Measurements from ENCODE around the gene SAA4. TPM values are rescaled to one million over a fixed set of nuclear protein-coding genes. Genes with fewer than 3 reads are reported as not detected.
"Not testable (repeated sequence)": the region's sequence is repeated elsewhere in the genome, so short reads cannot be mapped to it uniquely, and the experiment has no call there.

The SAA4 gene
- total and polyA plus RNA-seq, 9 of the 15 experiments (the other 6 are each of a cell fraction or from before 2014, with no cell fraction given) = not detected

- TF ChIP-seq RFX5 (IDR thresholded peaks at IDR 0.05; ENCODE audit: low read depth, low read length) = no peak
Measured at GRCh38 chr11:18193010-18193409, 43.6 kb downstream of the SAA4 start (continued).

- H3K36me3 ChIP-seq (ENCODE audit: control insufficient read depth, insufficient read depth, low read length) = no peaks in the 10 kb centered on the region
- no peak overlapping the region for H3K9ac ChIP-seq (ENCODE audit: insufficient read depth in 1 of 2, low read depth in 2 of 2, low read length in 2 of 2)
- H3K4me2 ChIP-seq (ENCODE audit: insufficient read depth, low read length) = no peak overlapping the region
- ATAC-seq (no peak), FAIRE-seq (no peak), DNase-seq (ENCODE audit: extremely low read depth in 1 of 4, low spot score in 3 of 4) (no peak)
- ChIA-PET CTCF (ENCODE audit: low intra/inter-chr PET ratio) (no interaction called here), POLR2A (no interaction called here)
- no peaks in the 10 kb centered on the region for H3K79me2 ChIP-seq (ENCODE audit: control insufficient read depth, insufficient read depth, low read length)
- in situ Hi-C loops (cut with MboI) = no loop called here
- no peak overlapping the region for H3K27ac ChIP-seq (ENCODE audit: extremely low read depth, low read depth, low read length)
- H4K20me1 ChIP-seq (replicated peaks; ENCODE audit: control insufficient read depth, insufficient read depth, low read length) = no peaks in the 10 kb centered on the region
- intact Hi-C loops (cut with micrococcal nuclease) = no loop called here
- WGBS (ENCODE audit: insufficient coverage, low coverage, missing lambda C conversion rate) = 0% methylated on average over 2 of the region's 3 CpGs
- TF ChIP-seq FOSL1 (tag; conservative IDR thresholded peaks at IDR 0.05) (peak; percentile 38; the same call in 1 of the 2 replicates), HOMEZ (CRISPR knock-in tag; IDR thresholded peaks at IDR 0.05) (no peak)
- no peak overlapping the region for H3K4me3 ChIP-seq
- H3K27me3 ChIP-seq (ENCODE audit: control insufficient read depth in 2 of 2, insufficient read depth in 2 of 2, low read length in 2 of 2) = peaks cover 11 to 16% of the 10 kb centered on the region in 2 experiments
- H3K9me3 ChIP-seq (replicated peaks; ENCODE audit: control insufficient read depth, insufficient read depth, low read depth, low read length) = no peaks in the 10 kb centered on the region
- peaks cover 0 to 6% of the 10 kb centered on the region in 2 experiments; a peak in 1 of 5 replicates for H3K4me1 ChIP-seq (replicated peaks in 1 of 2; ENCODE audit: control insufficient read depth in 2 of 2, insufficient read depth in 2 of 2, low read length in 2 of 2)
- H2AFZ ChIP-seq (ENCODE audit: low read depth, low read length) = no peak overlapping the region
- BruUV-seq (replicated peaks) = no TSS peak
- H3K9me1 ChIP-seq (ENCODE audit: control insufficient read depth, insufficient read depth, low read length) = no peaks in the 10 kb centered on the region
Measured at GRCh38 chr11:18191376-18191775, 45.2 kb downstream of the SAA4 start.

- in situ Hi-C loops (cut with MboI); CTCF ChIA-PET (ENCODE audit: low intra/inter-chr PET ratio): not testable (repeated sequence)
Measured at GRCh38 chr11:18189476-18190245, 46.9 kb downstream of the SAA4 start.

More at GRCh38 chr11:18189476-18190245, 46.9 kb downstream of the SAA4 start:
- H3K9me3 ChIP-seq (replicated peaks; ENCODE audit: control insufficient read depth, insufficient read depth, low read depth, low read length); H3K9me1 ChIP-seq (ENCODE audit: control insufficient read depth, insufficient read depth, low read length); H3K36me3 ChIP-seq (ENCODE audit: control insufficient read depth, insufficient read depth, low read length); H3K4me3 ChIP-seq; ATAC-seq; intact Hi-C loops (cut with micrococcal nuclease); DNase-seq (ENCODE audit: extremely low read depth in 1 of 4, low spot score in 3 of 4); H3K79me2 ChIP-seq (ENCODE audit: control insufficient read depth, insufficient read depth, low read length); H3K27ac ChIP-seq (ENCODE audit: extremely low read depth, low read depth, low read length); H2AFZ ChIP-seq (ENCODE audit: low read depth, low read length); H3K9ac ChIP-seq (ENCODE audit: insufficient read depth in 1 of 2, low read depth in 2 of 2, low read length in 2 of 2); H3K4me1 ChIP-seq (replicated peaks in 1 of 2; ENCODE audit: control insufficient read depth in 2 of 2, insufficient read depth in 2 of 2, low read length in 2 of 2); H4K20me1 ChIP-seq (replicated peaks; ENCODE audit: control insufficient read depth, insufficient read depth, low read length); BruUV-seq (replicated peaks): not testable (repeated sequence)
- peaks cover 11 to 16% of the 10 kb centered on the region in 2 experiments for H3K27me3 ChIP-seq (ENCODE audit: control insufficient read depth in 2 of 2, insufficient read depth in 2 of 2, low read length in 2 of 2)
- peak; percentile 51 for FAIRE-seq
- POLR2A ChIA-PET = interaction anchor here (0.6 kb wide), 1 partner anchor 1412 kb away, joined by 3 read pairs; no protein-coding TSS in a partner anchor
- 8% methylated on average over 31 of the region's 34 CpGs for WGBS (ENCODE audit: insufficient coverage, low coverage, missing lambda C conversion rate)
- H3K4me2 ChIP-seq (ENCODE audit: insufficient read depth, low read length) = 0 out of 2 replicates have a peak overlapping the region, but pooled peaks have one; percentile 0

All from K562 (cell line).